GM12891 (cell line): ENCODE results near the gene PHKG2.

ENCODE experiments used
- POLR2A ChIP-seq: IDR thresholded peaks from 2 replicates; pipeline ENCODE4 v1.6.1; 2011; ENCODE audit warnings: low read depth, low read length, control low read depth
- POLR2AphosphoS5 ChIP-seq: IDR thresholded peaks from 2 replicates; pipeline ENCODE4 v1.6.1; 2011; ENCODE audit warnings: low read depth, low read length, control low read depth
- POU2F2 ChIP-seq: IDR thresholded peaks from 2 replicates; pipeline ENCODE4 v1.6.1; 2011; ENCODE audit warnings: low read depth, mild to moderate bottlenecking, control low read depth, low read length, moderate library complexity
- SPI1 ChIP-seq: IDR thresholded peaks from 2 replicates; pipeline ENCODE4 v1.6.1; 2011; ENCODE audit warnings: low read depth, low read length, control low read depth
- TAF1 ChIP-seq: IDR thresholded peaks from 2 replicates; pipeline ENCODE4 v1.6.1; 2011; ENCODE audit warnings: low read depth, low read length, control low read depth

DNA sequence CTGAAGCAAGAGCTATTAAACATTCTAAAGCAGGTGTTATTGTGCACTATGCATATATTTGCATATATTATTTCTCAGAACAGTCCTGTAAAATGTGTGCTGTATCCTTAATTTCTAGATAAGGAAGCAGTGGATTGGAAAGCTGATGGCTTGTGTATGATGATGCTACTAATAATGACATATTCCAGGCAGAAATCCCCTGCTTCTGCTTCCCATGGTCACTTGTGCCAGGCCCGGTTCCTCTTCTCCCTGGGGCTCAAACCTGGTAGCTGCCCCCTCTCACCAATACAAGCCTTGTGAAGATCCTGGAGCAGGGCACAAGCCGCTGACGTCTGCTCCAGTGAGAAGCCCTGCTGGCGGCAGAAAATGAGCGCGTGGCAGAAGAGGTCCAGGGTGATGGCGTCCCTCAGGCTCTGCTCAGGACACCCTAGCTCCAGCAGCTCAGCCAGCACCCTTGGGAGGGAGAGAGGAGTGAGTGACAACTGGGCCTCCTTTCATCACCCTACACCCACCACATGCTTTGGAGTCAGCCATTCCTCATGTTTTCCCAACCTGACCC lies 11.9 kb downstream of the PHKG2 start:
- TF ChIP-seq POLR2A = no peak
- TF ChIP-seq POLR2AphosphoS5 = no peak
- no peak for TF ChIP-seq SPI1
- no peak for TF ChIP-seq TAF1
- TF ChIP-seq POU2F2 = no peak
